Peyer's patch (tissue), 4 donors: ENCODE data around the gene DPM1. TPM values are rescaled to one million over a fixed set of nuclear protein-coding genes. Genes with fewer than 3 reads are reported as not detected.
A peak's percentile ranks its signal among the peaks of the same experiment; 100 is the strongest.

Experiments used
- DNase-seq, 3 donors: peaks; one replicate each; pipeline ENCODE4 v3.0.0-alpha.2; 2017 to 2019
- H3K27ac ChIP-seq, 4 donors: fragments of 200-600 bp; sonication (generic); one replicate each; pipeline ENCODE4 v1.5.1; 2016 to 2019
- H3K27me3 ChIP-seq, 2 donors: fragments of 200-600 bp; sonication (generic); one replicate each; pipeline ENCODE4 v1.5.1; 2019
- H3K36me3 ChIP-seq, 3 donors: fragments of 200-600 bp; sonication (generic); one replicate each; pipeline ENCODE4 v1.5.1; 2016 to 2019
- H3K4me1 ChIP-seq, 4 donors: fragments of 200-600 bp; sonication (generic); one replicate each; pipeline ENCODE4 v1.5.1; 2016 to 2019
- H3K4me3 ChIP-seq, 4 donors: fragments of 200-600 bp; sonication (generic); 1 replicate in 3 of 4; 2 replicates in 1 of 4; pipeline ENCODE4 v1.5.1; 2016 to 2019; ENCODE audit warnings: mild to moderate bottlenecking in 1 of 4
- H3K9me3 ChIP-seq, 4 donors: fragments of 200-600 bp; sonication (generic); one replicate each; pipeline ENCODE4 v1.5.1; 2016 to 2019; ENCODE audit warnings: mild to moderate bottlenecking in 1 of 4
- POLR2A ChIP-seq, 2 donors: fragments of 450-650 bp; IDR thresholded peaks; one replicate each; pipeline ENCODE4 v1.5.1; 2017; ENCODE audit warnings: antibody characterized with exemption in 2 of 2, mild to moderate bottlenecking in 2 of 2, moderate library complexity in 2 of 2
- total RNA-seq, 4 donors: library from RNA; depleted of rRNA; stranded (reverse); fragments of >200 nt; gene quantifications; one replicate each; pipeline ENCODE4 v1.1.0, GENCODE V29; 2016
- TF ChIP-seq, protein P1 (sequence below), 6 experiments: fragments of 450-650 bp in 4 of 6; fragments of 200-600 bp in 2 of 6; sonication (generic) in 1 of 6; IDR thresholded peaks; one replicate each; pipeline ENCODE4 v1.5.1; 2017 to 2019; ENCODE audit warnings: antibody characterized with exemption in 6 of 6, mild to moderate bottlenecking in 3 of 6, moderate library complexity in 1 of 6

Gene DPM1
- total RNA-seq, 4 donors from 2014 or later = 19.5 to 82.5 (median 24.8) TPM

DNA sequence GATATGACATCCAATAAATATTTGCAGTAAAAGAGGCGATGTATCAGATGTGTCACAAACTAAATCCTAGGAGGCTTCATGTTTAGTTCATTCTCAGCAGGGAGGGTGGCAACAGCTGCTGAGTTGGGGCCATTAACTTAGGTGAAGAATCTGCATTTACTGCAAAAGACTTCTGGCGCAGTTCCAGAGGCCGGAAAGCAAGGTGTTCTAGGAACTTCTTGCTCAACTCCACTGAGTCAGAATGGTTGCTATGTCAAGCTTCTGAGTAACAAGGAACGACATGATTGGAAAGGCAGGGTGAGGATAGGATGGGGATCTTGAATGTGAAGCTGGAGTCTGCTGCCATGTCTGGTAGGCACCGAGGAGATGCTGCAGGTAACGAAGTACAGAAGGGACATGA is 38.8 kb downstream of the DPM1 start:
- H3K4me3 ChIP-seq = no peak overlapping the region
- TF ChIP-seq, protein P1, sequence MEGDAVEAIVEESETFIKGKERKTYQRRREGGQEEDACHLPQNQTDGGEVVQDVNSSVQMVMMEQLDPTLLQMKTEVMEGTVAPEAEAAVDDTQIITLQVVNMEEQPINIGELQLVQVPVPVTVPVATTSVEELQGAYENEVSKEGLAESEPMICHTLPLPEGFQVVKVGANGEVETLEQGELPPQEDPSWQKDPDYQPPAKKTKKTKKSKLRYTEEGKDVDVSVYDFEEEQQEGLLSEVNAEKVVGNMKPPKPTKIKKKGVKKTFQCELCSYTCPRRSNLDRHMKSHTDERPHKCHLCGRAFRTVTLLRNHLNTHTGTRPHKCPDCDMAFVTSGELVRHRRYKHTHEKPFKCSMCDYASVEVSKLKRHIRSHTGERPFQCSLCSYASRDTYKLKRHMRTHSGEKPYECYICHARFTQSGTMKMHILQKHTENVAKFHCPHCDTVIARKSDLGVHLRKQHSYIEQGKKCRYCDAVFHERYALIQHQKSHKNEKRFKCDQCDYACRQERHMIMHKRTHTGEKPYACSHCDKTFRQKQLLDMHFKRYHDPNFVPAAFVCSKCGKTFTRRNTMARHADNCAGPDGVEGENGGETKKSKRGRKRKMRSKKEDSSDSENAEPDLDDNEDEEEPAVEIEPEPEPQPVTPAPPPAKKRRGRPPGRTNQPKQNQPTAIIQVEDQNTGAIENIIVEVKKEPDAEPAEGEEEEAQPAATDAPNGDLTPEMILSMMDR (IDR thresholded peaks at IDR 0.05) = no peak
- no peak for TF ChIP-seq POLR2A (IDR thresholded peaks at IDR 0.05)
- H3K27me3 ChIP-seq = no peaks in the 10 kb centered on the region
- H3K4me1 ChIP-seq = peaks cover 0 to 63% (median 7%) of the 10 kb centered on the region in 4 donors
- no peak overlapping the region for H3K27ac ChIP-seq
- no peaks in the 10 kb centered on the region for H3K9me3 ChIP-seq
- peak in 1 of 3 donors; percentile 61 for DNase-seq
- H3K36me3 ChIP-seq = peaks cover 0 to 5% (median 0%) of the 10 kb centered on the region in 3 donors

DNA sequence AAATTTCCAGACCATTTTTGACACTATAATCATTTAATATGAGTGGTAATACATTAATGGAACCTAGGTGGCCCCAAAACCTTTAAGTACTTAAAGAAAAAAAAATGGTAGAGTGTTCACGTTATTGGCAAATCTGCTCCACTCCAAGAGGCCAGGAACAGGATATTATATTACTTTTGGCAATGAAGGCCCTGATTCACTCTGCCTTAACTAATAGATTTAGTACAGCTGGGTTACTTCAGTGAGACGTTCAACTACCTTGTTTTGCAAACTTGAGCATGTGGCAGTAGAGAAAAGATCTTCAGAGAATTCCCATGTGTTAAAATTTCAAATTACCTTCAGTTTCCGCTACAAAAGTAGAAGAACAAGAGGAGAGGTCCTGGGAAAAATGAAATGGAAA is 39.9 kb downstream of the DPM1 start:
- H3K4me1 ChIP-seq = peaks cover 0 to 62% (median 7%) of the 10 kb centered on the region in 4 donors
- H3K4me3 ChIP-seq = no peak overlapping the region
- H3K27me3 ChIP-seq = no peaks in the 10 kb centered on the region
- peaks cover 0 to 14% (median 0%) of the 10 kb centered on the region in 3 donors for H3K36me3 ChIP-seq
- no peaks in the 10 kb centered on the region for H3K9me3 ChIP-seq
- no peak for DNase-seq
- no peak for TF ChIP-seq POLR2A (IDR thresholded peaks at IDR 0.05)
- TF ChIP-seq, protein P1 (IDR thresholded peaks at IDR 0.05) = no peak
- no peak overlapping the region for H3K27ac ChIP-seq

DNA sequence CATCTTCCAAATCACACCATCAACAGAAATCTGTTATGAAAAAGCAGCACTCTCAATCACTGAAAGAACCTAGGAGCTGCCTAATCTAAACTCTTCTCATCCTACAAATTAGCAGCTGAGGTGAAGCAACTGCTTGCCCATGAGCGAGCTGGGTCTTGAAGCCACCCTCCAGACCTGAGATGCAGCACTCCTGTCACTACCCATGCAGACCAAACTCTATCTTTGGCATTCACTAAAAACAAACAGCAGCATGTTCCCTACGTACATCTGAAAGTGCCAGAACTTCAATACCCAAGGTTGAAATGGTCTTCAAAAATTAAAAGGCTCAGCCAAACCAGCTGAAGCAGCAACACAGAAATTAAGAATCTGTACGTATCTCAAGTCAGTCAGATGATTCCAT is 41.4 kb downstream of the DPM1 start:
- DNase-seq = no peak
- no peak overlapping the region for H3K4me3 ChIP-seq
- TF ChIP-seq POLR2A (IDR thresholded peaks at IDR 0.05) = no peak
- TF ChIP-seq, protein P1 (IDR thresholded peaks at IDR 0.05) = no peak
- H3K27me3 ChIP-seq = no peaks in the 10 kb centered on the region
- peaks cover 0 to 51% (median 7%) of the 10 kb centered on the region in 4 donors for H3K4me1 ChIP-seq
- H3K9me3 ChIP-seq = no peaks in the 10 kb centered on the region
- H3K27ac ChIP-seq = no peak overlapping the region
- peaks cover 0 to 9% (median 0%) of the 10 kb centered on the region in 3 donors for H3K36me3 ChIP-seq

DNA sequence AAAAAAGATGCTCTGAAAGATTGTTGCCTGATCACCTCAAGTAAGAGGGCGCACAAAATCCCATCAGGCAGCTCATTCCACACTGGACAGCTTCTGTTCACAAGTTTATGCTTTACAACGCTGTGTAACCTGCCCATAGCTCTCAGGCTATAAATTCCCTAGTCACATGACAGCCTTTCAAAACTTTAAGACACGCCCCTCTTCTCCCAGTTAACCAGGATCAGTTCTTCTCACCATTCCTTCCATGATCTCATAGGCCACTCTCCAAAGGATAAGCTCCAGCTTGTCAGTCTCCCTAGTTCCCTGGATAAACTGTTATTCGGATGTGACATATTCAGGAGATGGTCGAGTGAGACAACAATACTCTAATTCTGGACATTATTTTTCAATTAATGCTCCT is 42.1 kb downstream of the DPM1 start:
- Histone ChIP-seq H3K9me3 (no peaks in the 10 kb centered on the region), H3K4me1 (peaks cover 0 to 51% (median 7%) of the 10 kb centered on the region in 4 donors), H3K4me3 (no peak overlapping the region), H3K27me3 (no peaks in the 10 kb centered on the region), H3K27ac (peak overlapping the region in 1 of 4 donors; percentile 6), H3K36me3 (peaks cover 0 to 9% (median 0%) of the 10 kb centered on the region in 3 donors)
- no peak for TF ChIP-seq POLR2A (IDR thresholded peaks at IDR 0.05)
- TF ChIP-seq, protein P1 (IDR thresholded peaks at IDR 0.05) = no peak
- no peak for DNase-seq

DNA sequence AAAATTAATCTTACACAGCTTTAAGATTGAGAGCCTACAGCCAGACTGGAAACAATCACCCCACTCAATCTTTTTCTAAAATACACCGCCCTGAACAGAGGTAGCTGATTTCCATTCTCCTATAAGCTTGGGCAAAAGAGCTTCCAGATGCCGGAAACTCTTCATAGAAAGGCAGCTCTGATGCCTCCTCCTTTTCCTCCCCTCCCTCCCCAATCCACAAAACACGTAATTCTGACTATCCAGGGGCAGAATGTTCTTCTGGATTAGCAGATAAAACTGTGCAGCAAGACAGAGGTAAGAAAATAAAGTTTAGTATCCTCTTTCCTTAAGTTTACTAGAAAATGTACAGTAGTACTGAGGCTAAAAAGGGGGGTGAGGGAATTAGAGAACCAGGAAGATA is 42.9 kb downstream of the DPM1 start:
- Histone ChIP-seq H3K27ac (no peak overlapping the region), H3K4me1 (peaks cover 0 to 51% (median 7%) of the 10 kb centered on the region in 4 donors), H3K9me3 (no peaks in the 10 kb centered on the region), H3K27me3 (no peaks in the 10 kb centered on the region), H3K4me3 (no peak overlapping the region), H3K36me3 (peaks cover 0 to 9% (median 0%) of the 10 kb centered on the region in 3 donors)
- TF ChIP-seq, protein P1 (IDR thresholded peaks at IDR 0.05) = no peak
- TF ChIP-seq POLR2A (IDR thresholded peaks at IDR 0.05) = no peak
- no peak for DNase-seq
